ENCODE results near the gene PDZD7. TPM values are rescaled to one million over a fixed set of nuclear protein-coding genes. Genes with fewer than 3 reads are reported as not detected.

Gene PDZD7
- total and polyA plus RNA-seq, 2 donors (not counting 3 experiments of a cell fraction or from before 2014, with no cell fraction given), result 0.41 to 1.6 TPM

DNA sequence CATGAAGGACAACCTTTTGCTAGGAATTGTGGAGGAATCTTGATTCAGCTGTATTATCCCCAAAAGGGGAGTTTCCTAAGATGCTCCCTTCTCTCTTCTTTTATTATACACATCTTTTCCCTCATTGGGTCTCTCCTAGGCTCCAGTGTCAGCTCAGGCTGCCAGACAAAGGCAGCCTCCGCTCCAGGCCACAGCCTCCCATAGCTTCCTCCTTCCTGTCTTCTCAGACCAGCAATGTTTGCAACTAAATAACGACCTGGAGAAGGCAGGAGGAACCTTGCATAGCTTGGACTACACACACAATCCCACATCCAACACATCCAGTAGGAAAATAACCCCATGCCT lies 12.4 kb upstream of the PDZD7 start:
- Histone ChIP-seq H3K4me3 (replicated peaks in 1 of 3; ENCODE audit: insufficient read depth in 1 of 3, low read depth in 1 of 3, low read length in 3 of 3) (peak overlapping the region; percentile 12 to 50 (median 38)), H3K9ac (replicated peaks; ENCODE audit: extremely low read depth, insufficient read depth, low read length) (peak overlapping the region; percentile 74), H3K9me1 (replicated peaks; ENCODE audit: control insufficient read depth, extremely low read depth, insufficient read depth, low read length) (no peaks in the 10 kb centered on the region), H3K4me1 (ENCODE audit: control insufficient read depth, extremely low read depth, insufficient read depth, low read length) (peaks cover 11% of the 10 kb centered on the region), H3K79me2 (ENCODE audit: control insufficient read depth, insufficient read depth, low read length) (no peaks in the 10 kb centered on the region), H3K9me3 (replicated peaks; ENCODE audit: control insufficient read depth, insufficient read depth, low read length) (no peaks in the 10 kb centered on the region), H3K36me3 (ENCODE audit: control insufficient read depth in 2 of 2, extremely low read depth in 1 of 2, insufficient read depth in 2 of 2, low read length in 2 of 2) (peaks cover 0 to 14% of the 10 kb centered on the region in 2 experiments), H3K27me3 (ENCODE audit: control insufficient read depth in 2 of 2, insufficient read depth in 2 of 2, low read length in 2 of 2) (peaks cover 22% of the 10 kb centered on the region in 2 experiments), H4K20me1 (replicated peaks; ENCODE audit: control insufficient read depth, extremely low read depth, insufficient read depth, low read length) (no peaks in the 10 kb centered on the region), H3K27ac (ENCODE audit: insufficient read depth, low read depth, low read length) (peak overlapping the region; percentile 71), H2AFZ (ENCODE audit: low read depth, low read length) (peak overlapping the region; percentile 56), H3K4me2 (ENCODE audit: insufficient read depth, low read length) (peak overlapping the region; percentile 55)
- dilution Hi-C loops (cut with MboI; ENCODE audit: extremely low pct_ligation_motif_present, low sequenced_read_pairs) (no loop called here), intact Hi-C loops (cut with micrococcal nuclease) (loop anchor here (1.0 kb wide), 1 partner anchor 19 kb away; no protein-coding TSS in a partner anchor)
- ChIA-PET CTCF (interaction anchor here (0.8 to 9.9 kb wide), 15 partner anchors 9 to 98 kb away, joined by 3 to 165 read pairs (median 6); partner anchors contain the start of genes KAZALD1, PDZD7 and SFXN3), POLR2A (interaction anchor here (1.1 to 1.7 kb wide), 2 partner anchors 9 to 13 kb away, joined by 3 to 6 read pairs; partner anchors contain the start of genes PDZD7 and SFXN3)
- FAIRE-seq, result no peak
- no TSS peak for BruUV-seq (replicated peaks)
- no peak for DNase-seq (ENCODE audit: low read depth, low spot score)
- TF ChIP-seq, protein P1, sequence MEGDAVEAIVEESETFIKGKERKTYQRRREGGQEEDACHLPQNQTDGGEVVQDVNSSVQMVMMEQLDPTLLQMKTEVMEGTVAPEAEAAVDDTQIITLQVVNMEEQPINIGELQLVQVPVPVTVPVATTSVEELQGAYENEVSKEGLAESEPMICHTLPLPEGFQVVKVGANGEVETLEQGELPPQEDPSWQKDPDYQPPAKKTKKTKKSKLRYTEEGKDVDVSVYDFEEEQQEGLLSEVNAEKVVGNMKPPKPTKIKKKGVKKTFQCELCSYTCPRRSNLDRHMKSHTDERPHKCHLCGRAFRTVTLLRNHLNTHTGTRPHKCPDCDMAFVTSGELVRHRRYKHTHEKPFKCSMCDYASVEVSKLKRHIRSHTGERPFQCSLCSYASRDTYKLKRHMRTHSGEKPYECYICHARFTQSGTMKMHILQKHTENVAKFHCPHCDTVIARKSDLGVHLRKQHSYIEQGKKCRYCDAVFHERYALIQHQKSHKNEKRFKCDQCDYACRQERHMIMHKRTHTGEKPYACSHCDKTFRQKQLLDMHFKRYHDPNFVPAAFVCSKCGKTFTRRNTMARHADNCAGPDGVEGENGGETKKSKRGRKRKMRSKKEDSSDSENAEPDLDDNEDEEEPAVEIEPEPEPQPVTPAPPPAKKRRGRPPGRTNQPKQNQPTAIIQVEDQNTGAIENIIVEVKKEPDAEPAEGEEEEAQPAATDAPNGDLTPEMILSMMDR (IDR thresholded peaks at IDR 0.05; ENCODE audit: extremely low read depth in 1 of 2, insufficient read depth in 1 of 2, low read depth in 1 of 2, low read length in 2 of 2), result no peak
- TF ChIP-seq GATA2 (IDR thresholded peaks at IDR 0.05; ENCODE audit: insufficient read depth, insufficient read length, low read depth, low read length) (no peak), MYC (IDR thresholded peaks at IDR 0.05; ENCODE audit: low read depth, low read length) (no peak), EZH2 (IDR thresholded peaks at IDR 0.05; ENCODE audit: borderline replicate concordance, low read depth, low read length, severe bottlenecking) (no peak), JUN (IDR thresholded peaks at IDR 0.05; ENCODE audit: borderline replicate concordance, insufficient read depth, insufficient read length, low read depth) (no peak), POLR2AphosphoS5 (IDR thresholded peaks at IDR 0.05; ENCODE audit: insufficient read depth, low read depth, low read length) (no peak), POLR2A (IDR thresholded peaks at IDR 0.05; ENCODE audit: low read depth, low read length) (no peak), FOS (IDR thresholded peaks at IDR 0.05; ENCODE audit: borderline replicate concordance, insufficient read depth, low read length) (no peak)
- TF ChIP-seq, protein P2, sequence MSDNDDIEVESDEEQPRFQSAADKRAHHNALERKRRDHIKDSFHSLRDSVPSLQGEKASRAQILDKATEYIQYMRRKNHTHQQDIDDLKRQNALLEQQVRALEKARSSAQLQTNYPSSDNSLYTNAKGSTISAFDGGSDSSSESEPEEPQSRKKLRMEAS (IDR thresholded peaks at IDR 0.05; ENCODE audit: insufficient read depth, insufficient read length), result no peak

Data from endothelial cell of umbilical vein (primary cell).